ENCODE results near the gene ABCA4.

Gene ABCA4

DNA sequence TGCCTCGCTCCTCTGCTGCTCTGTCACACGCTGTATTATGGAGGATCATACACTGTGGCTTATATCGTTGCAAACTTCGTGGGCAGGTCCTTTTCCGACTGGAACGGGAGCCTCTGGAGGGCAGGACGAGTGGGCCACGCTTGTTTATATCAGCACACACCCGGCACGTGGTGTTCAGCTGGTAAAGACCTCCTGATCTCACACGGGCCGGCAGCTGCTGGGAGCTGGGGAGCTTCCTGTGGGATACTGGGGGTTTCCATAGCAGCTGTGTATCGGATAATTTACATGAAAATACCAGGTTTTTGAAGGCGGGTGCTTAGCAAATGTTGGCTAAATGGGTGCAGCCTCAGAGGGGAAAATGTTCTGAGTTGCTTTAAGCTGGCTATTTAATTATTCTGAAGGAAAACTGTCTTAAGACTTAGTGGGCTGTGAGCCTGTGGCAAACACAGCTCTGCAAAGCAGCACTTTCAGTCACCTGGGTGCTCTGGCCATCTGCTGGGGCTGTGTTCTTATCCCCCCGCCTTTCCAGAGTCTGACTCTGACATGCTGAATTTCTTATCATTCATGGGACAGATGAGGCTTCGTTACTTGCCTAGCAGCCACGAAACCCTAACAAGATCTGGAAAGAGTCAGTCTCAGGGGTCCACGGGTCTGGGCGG lies 108.1 kb downstream of the ABCA4 start:
- H4K20me1 ChIP-seq, result no peaks in the 10 kb centered on the region
- no peaks in the 10 kb centered on the region for H3K36me3 ChIP-seq
- no peak overlapping the region for H3K9ac ChIP-seq
- H3K9me3 ChIP-seq, result no peaks in the 10 kb centered on the region
- no peak overlapping the region for H3K27ac ChIP-seq
- H3K4me3 ChIP-seq, result no peak overlapping the region
- peak overlapping the region; percentile 6; the same call in 1 of the 2 replicates for H3K4me2 ChIP-seq
- H3K4me1 ChIP-seq, result peaks cover 10% of the 10 kb centered on the region; the same call in 1 of the 2 replicates
- H3K27me3 ChIP-seq, result no peaks in the 10 kb centered on the region
- no peak for TF ChIP-seq Cebpa-rat (IDR thresholded peaks at IDR 0.05)

DNA sequence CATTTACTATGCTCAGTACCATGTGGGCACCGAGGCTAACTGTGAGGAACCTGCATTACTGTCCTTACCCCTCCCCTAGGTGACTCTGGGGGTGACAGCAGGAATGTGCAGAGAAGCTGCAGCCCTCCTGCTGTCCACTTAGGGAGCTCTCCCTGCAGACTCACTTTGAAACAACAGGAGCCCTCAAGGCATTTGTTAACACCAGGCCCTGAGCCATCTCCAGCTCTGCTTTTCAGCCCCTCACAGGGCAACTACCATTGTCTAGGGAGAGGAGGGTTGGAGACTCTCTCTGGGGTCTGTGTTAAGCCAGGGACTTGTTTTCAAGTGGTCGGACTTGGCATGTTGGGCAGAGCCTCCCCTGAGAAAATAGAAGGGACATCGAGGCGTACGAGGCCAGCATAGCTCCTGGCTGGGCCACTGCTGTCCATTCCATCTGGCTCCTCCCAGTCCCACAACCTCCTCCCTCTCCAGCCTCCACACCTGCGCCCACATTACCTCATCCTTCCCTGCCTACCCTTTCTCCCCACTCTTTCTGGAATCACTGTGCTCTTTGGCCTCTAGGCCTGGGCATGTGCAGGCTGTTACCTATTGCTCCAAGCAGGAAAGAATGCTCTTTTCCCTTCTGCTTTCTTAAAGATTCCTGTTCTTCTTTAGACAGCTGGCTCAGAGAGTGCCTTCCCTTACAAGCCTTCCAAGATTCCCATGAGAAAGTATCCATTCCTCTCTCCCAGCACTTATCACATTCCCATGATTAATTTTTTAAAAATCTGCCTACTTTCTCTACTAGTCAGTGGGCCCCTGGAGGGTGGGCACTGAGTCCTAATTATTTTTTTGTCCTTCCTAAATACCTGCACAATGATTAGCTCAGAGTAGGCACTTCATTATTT lies 109.0 kb downstream of the ABCA4 start:
- no peak for TF ChIP-seq Cebpa-rat (IDR thresholded peaks at IDR 0.05)
- H3K9me3 ChIP-seq, result no peaks in the 10 kb centered on the region
- no peak overlapping the region for H3K4me3 ChIP-seq
- H4K20me1 ChIP-seq, result no peaks in the 10 kb centered on the region
- no peaks in the 10 kb centered on the region for H3K36me3 ChIP-seq
- H3K27me3 ChIP-seq, result no peaks in the 10 kb centered on the region
- H3K9ac ChIP-seq, result no peak overlapping the region
- H3K4me2 ChIP-seq, result no peak overlapping the region
- peaks cover 10% of the 10 kb centered on the region; the same call in 1 of the 2 replicates for H3K4me1 ChIP-seq
- H3K27ac ChIP-seq, result no peak overlapping the region

DNA sequence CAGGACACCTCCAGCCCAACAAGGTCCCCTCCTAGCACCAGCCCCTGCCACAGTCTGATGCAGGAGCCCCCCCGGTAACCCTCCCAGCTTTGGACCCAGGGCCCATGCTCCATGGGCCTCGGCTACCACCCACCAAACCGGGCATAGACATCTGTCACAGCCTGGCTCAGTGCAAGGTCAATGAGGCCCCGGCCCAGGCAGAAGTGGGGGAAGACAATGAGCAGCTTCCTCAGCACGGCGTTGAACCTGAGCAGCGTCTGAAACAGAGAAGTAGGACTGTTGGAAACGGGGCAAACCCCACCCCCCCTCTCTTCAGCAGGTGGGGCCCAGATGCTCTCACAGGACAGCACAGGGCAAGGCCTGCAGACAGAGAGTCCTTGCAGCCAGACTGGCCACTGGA lies 109.8 kb downstream of the ABCA4 start:
- Histone ChIP-seq H3K27ac (no peak overlapping the region), H4K20me1 (no peaks in the 10 kb centered on the region), H3K9ac (no peak overlapping the region), H3K9me3 (no peaks in the 10 kb centered on the region), H3K4me1 (peaks cover 10% of the 10 kb centered on the region; the same call in 1 of the 2 replicates), H3K4me3 (no peak overlapping the region), H3K4me2 (no peak overlapping the region), H3K27me3 (no peaks in the 10 kb centered on the region), H3K36me3 (no peaks in the 10 kb centered on the region)
- TF ChIP-seq Cebpa-rat (IDR thresholded peaks at IDR 0.05), result no peak

DNA sequence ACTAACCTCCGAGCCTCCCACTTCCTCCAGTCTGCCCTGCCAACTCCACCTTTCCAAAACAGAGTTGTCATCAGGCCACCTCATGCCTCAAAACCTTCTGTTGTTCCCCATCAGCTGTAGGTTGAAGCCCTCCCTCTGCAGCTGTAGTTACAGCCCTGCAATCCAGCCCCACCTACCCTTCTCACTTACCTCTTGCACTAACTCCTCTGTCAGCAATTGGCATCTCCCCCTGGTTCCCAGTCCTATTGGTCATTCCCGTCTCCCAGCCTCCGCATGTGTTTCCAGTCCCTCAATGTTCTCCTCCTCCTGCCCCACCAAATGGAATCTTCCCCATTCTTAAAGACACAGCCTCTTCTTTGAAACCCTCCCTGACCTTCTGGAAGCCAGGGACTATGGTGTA lies 111.6 kb downstream of the ABCA4 start:
- H3K36me3 ChIP-seq, result no peaks in the 10 kb centered on the region
- TF ChIP-seq Cebpa-rat (IDR thresholded peaks at IDR 0.05), result no peak

DNA sequence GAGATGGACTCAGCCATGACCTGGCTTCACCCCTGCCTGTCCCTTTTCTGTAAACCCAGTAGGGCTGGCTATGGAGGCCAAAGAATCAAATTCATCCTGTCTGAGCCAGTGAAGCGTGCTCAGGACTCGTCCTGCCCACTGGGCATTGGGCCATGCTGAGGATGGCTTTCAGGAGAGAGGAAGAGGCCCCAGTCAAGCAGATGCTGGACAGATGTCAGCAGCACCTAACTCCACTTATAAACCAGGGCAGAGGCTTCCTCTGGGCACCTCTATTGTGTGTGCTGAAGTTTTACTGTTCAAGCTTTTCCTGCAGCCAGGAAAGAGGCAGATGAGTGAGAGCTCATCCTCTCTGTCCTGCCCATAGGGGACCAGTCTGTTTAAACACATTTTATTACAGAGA lies 114.3 kb downstream of the ABCA4 start:
- H3K4me2 ChIP-seq, result no peak overlapping the region
- no peak for TF ChIP-seq Cebpa-rat (IDR thresholded peaks at IDR 0.05)
- H3K9me3 ChIP-seq, result no peaks in the 10 kb centered on the region
- H3K4me3 ChIP-seq, result no peak overlapping the region
- H3K27me3 ChIP-seq, result no peaks in the 10 kb centered on the region
- H3K27ac ChIP-seq, result no peak overlapping the region
- H3K36me3 ChIP-seq, result no peaks in the 10 kb centered on the region
- H3K4me1 ChIP-seq, result no peaks in the 10 kb centered on the region
- H3K9ac ChIP-seq, result no peak overlapping the region
- H4K20me1 ChIP-seq, result no peaks in the 10 kb centered on the region

More for the DNA sequence above, 111.6 kb downstream of the ABCA4 start:
- Histone ChIP-seq H4K20me1 (no peaks in the 10 kb centered on the region), H3K27ac (no peak overlapping the region), H3K9me3 (no peaks in the 10 kb centered on the region), H3K4me3 (no peak overlapping the region), H3K4me1 (peaks cover 10% of the 10 kb centered on the region; the same call in 1 of the 2 replicates), H3K27me3 (no peaks in the 10 kb centered on the region), H3K9ac (no peak overlapping the region), H3K4me2 (no peak overlapping the region)

DNA sequence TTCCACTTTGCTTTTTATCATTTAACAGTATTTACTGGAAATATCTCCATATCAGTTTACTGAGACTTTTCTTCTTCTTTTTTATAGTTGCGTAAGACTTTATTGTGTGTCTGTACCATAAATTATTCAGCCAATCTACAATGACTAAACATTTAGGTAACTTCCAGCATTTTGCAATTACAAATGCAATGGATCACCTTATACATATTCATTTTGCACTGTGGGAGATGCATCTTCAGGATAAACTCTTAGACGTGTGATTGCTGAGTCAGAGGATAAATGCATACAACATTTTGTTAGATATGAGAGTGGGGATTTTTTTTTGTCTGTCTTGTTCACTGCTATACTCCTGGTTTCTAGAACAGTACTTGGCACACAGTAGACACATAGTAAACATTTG lies 116.0 kb downstream of the ABCA4 start:
- Histone ChIP-seq H4K20me1 (no peaks in the 10 kb centered on the region), H3K9me3 (no peaks in the 10 kb centered on the region)
- no peak; the same call in 1 of the 2 replicates for TF ChIP-seq Cebpa-rat (IDR thresholded peaks at IDR 0.05)

DNA sequence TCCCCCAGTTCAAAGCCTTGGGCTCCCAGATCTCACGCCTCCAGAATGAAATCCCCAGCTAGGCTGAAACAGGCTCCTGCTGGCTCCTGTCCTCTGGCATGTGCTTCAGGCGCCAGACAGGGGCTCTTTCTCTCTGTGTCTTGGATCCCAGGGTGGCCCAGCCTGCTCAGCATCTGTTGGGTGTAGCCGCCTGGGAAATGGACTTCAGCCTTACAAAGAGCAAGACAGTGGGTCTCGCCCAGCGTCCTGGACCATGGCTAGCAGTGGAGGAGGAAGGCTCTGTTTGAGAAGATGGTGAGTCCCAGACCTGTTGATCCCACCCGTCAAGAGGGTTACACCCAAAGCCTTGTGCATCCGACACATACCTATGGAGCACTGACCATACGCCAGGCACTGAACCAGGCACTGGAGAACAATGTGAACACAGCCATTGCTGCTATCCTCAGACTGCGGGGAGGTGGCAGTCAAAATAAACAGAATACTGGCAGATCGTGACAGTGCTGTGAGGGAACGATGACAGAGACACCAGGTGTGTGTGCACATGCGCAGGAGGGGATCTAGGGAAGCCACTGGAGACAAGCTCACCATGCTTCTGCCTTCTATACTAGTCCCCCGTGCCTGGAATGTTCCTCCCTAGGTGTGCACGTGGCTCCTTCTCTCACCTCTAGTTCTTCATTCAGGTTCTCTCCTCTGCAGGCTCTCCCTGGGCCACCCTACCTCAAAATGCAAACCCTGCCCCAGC lies 118.7 kb downstream of the ABCA4 start:
- no peaks in the 10 kb centered on the region for H3K9me3 ChIP-seq
- no peaks in the 10 kb centered on the region for H3K4me1 ChIP-seq
- H3K27ac ChIP-seq, result no peak overlapping the region
- H3K4me3 ChIP-seq, result no peak overlapping the region
- H3K4me2 ChIP-seq, result no peak overlapping the region
- no peaks in the 10 kb centered on the region for H3K36me3 ChIP-seq
- H4K20me1 ChIP-seq, result no peaks in the 10 kb centered on the region
- no peaks in the 10 kb centered on the region for H3K27me3 ChIP-seq
- H3K9ac ChIP-seq, result no peak overlapping the region
- no peak for TF ChIP-seq Cebpa-rat (IDR thresholded peaks at IDR 0.05)

More for the DNA sequence above, 116.0 kb downstream of the ABCA4 start:
- no peaks in the 10 kb centered on the region for H3K36me3 ChIP-seq
- no peaks in the 10 kb centered on the region for H3K4me1 ChIP-seq
- no peak overlapping the region for H3K4me3 ChIP-seq
- no peak overlapping the region for H3K27ac ChIP-seq
- H3K9ac ChIP-seq, result no peak overlapping the region
- no peak overlapping the region for H3K4me2 ChIP-seq
- no peaks in the 10 kb centered on the region for H3K27me3 ChIP-seq

DNA sequence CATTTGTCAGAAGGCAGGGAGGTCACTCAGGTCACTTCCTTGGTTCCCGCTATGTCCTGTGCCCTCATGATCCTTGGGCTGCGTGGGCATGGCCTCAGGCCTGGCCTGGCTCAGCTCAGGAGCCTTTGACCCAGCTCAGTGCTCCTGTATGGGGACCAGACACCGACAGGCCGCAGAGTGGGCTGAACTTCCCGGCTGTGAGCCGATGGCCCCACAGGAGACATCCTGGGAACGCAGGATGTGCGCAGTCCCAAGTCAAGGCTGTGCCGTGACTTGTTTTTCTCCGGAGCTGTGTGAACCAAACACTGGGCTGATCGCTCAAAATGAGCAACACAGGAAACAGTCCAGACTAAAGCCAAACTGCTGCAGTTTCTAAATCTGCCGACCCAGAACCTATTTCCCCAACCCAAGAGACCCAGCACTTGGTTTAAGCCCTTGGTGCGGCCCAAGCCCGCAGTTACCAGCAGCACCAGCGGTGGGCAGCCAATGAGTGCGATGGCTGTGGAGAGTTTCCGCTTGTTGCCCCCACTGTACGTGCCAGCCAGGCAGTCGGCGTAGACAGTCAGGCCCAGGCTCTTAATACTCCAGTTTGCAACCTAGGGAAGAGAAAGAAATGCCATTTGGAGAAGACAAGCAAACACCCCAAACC lies 119.4 kb downstream of the ABCA4 start:
- Histone ChIP-seq H3K27me3 (no peaks in the 10 kb centered on the region), H3K4me2 (no peak overlapping the region)

DNA sequence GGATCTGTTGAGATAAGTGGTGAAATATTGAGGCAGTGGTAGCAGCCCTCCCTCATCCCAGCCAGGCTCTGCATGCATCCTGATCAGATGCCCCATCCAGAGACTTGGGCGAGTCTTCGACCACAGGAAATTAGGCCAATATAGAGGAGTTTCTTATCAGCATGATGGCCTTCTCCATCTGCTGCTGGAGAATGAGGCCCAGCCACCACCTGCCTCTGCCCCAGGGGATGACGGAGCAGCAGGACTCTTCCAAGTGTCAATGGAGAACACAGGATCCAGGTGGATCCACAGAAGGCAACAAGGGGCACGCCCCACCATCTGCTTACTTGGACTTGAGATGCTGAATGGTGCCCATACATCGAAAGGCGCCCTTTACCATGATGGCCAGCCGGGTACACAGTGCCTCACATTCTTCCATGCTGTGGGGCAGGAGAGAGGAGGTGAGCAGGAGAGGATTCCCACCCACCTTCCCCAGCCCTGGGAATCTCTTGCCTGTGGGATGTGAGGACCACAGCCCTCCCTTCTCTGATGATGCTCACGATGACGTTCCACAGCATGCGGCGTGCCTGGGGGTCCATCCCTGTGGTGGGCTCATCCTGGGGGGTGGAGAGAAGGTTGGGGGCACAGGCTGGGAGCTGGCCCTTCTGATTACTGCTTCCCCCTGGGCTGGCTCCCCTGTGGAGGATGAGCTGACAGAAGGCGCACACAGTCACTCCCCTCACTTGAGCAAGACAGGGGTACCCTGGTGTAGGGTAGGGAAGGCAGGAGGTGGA lies 120.3 kb downstream of the ABCA4 start:
- H3K27me3 ChIP-seq, result no peaks in the 10 kb centered on the region
- no peaks in the 10 kb centered on the region for H3K36me3 ChIP-seq
- no peak overlapping the region for H3K4me2 ChIP-seq
- no peaks in the 10 kb centered on the region for H3K4me1 ChIP-seq
- no peaks in the 10 kb centered on the region for H4K20me1 ChIP-seq
- H3K4me3 ChIP-seq, result no peak overlapping the region
- no peak overlapping the region for H3K9ac ChIP-seq
- no peak overlapping the region for H3K27ac ChIP-seq
- H3K9me3 ChIP-seq, result no peaks in the 10 kb centered on the region
- TF ChIP-seq Cebpa-rat (IDR thresholded peaks at IDR 0.05), result no peak

More for the DNA sequence above, 119.4 kb downstream of the ABCA4 start:
- Histone ChIP-seq H4K20me1 (no peaks in the 10 kb centered on the region), H3K36me3 (no peaks in the 10 kb centered on the region), H3K4me3 (no peak overlapping the region), H3K27ac (no peak overlapping the region), H3K9ac (no peak overlapping the region), H3K9me3 (no peaks in the 10 kb centered on the region), H3K4me1 (no peaks in the 10 kb centered on the region)
- no peak for TF ChIP-seq Cebpa-rat (IDR thresholded peaks at IDR 0.05)
